Erythroblast (primary cell): ENCODE results near the gene CAPN10.

Source experiments
- GATA1 ChIP-seq: IDR thresholded peaks from 2 replicates; pipeline ENCODE4 v1.6.1; 2011; ENCODE audit warnings: low read depth, mild to moderate bottlenecking, control low read depth, low read length, moderate library complexity
- POLR2A ChIP-seq: IDR thresholded peaks from 2 replicates; pipeline ENCODE4 v1.6.1; 2011; ENCODE audit warnings: mild to moderate bottlenecking, low read length

- TF ChIP-seq POLR2A, result no peak
- TF ChIP-seq GATA1, result no peak
Measured at GRCh38 chr2:240601831-240602160, 15.3 kb downstream of the CAPN10 start.
